CD1c-positive myeloid dendritic cell (primary cell): ENCODE results near the gene MRPL53.
A peak's percentile ranks its signal among the peaks of the same experiment; 100 is the strongest.

Source experiments
- DNase-seq: peaks from one replicate; pipeline ENCODE4 v3.0.0-alpha.2; 2016; ENCODE audit errors: extremely low spot score

Gene MRPL53

DNA sequence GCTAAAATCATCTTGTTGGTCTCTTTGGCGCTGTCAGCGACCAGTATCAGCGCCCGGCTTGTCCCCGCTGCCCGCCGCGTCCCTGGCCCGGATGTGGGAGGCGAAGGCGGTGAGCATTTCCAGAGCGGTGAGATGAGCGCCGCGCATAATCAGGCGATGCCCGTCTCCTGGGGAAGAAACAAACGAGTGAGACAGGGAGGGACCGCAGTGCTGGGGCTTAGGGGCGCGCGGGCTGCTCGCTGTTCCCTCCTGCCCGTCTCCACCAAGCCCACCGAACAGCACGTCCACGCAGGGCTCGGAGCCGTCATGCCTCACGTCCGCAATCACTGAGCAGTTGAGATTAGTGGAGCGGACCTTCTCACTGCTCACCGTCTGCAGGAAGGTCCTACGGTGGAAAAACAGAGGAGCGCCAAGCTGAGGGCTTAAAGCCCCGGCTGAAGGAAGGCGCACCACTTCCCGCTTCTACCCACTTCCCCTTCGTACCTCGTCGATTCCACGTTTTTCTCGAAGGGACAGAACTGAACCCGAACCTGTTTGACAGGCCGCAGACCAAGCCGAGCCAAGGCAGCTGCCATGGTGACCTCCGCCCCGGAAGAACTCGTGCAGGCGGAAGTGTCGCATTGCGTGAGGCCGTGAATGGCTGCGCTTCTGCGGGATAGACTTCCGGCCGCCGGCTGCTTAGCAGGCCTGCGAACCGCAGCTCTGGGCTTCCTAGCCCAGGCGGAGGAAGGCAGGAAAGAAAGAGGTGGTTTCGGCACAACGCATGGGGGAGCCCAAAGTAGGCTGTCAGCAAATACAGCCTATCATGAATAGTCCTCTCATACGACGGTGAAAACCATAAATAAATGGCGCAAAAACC, at the start of gene MRPL53:
MRPL53 (minus strand) TSS at position 595 of the 859 bp plus-strand sequence; CDS start at position 575, 20 bp downstream.
- peak; percentile 96 for DNase-seq

GRCh38 chr2:74516650-74517049, 44.2 kb upstream of the MRPL53 start:
- no peak for DNase-seq

- DNase-seq = peak; percentile 63
These were observed 43.6 kb upstream of the MRPL53 start for GRCh38 chr2:74515981-74516633.

DNA sequence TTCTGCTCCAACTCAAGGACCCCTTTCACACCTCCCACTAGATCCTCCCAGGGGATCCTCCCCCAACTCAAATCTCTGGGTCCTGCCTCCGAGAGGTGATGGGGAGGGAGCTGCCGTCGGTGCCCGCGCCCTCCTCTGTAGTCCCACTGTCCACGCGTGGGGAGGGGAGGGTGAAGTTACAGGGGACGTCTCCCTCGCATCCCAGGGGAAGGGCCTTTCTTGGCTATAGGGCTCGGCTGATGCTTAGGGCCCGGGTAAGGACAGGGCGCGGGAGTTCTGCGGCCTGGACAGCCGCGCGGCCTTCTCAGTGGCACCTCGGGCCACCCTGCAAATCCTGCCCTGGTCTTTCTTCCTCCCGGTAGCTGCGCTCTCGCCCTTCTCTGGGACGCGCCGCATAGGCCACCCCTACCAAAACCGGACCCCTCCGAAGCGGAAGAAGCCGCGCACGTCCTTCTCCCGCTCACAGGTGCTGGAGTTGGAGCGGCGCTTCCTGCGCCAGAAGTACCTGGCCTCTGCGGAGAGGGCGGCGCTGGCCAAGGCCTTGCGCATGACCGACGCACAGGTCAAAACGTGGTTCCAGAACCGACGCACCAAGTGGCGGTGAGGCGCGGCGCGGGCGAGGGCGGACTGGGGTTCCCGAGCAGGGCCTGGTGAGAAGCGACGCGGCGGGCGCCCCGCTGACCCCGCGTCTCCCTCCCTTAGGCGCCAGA, 42.9 kb upstream of the MRPL53 start:
- DNase-seq = no peak

GRCh38 chr2:74514368-74515270, 42.1 kb upstream of the MRPL53 start, which contains the start of gene TLX2:
Gene TLX2 (plus strand): TSS chr2:74514450. CDS start chr2:74514807, 357 bp downstream.
- DNase-seq = no peak

GRCh38 chr2:74513605-74514367, 41.3 kb upstream of the MRPL53 start:
- no peak for DNase-seq

DNA sequence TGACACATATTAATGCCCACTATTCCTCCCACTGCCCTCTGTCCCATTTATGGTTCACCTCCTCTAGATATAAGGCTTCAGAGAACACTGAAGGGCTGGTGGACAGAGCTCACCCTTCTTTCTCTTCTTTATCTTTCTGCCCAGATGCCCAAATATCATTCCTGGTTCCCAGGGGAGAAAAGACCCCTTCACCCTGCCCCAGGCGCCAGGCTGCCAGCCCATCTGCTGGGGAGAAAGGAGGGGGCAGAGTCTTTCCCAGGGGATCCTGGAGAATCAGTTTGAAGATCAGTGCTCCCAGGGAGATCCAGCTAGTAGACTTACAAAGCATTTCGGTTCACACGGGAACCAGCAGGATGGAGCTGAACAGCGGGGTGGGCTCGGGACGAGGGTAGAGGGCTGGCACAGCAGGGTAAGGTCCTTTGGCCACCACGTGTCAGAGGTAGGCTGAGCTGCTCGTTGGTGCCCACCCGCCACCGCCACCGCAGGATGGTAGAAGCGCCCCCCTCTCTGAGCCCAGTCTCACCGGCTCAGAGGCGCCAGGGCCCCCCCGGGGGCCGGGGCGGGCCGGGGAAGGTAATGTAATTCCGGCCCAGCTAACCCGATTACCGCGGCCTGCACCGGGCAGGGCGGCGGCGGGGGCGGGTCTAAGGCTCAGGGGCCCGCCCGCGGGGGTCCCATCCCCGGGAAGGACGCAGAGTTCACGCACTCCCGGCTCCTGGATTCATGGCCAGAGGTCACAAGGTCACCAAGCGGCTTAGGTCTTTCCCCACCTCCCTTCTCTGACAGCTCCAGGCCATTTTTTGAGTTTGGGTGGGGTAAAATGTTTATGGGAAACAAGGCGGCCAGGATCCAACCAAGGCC, 40.5 kb upstream of the MRPL53 start:
- no peak for DNase-seq

DNA sequence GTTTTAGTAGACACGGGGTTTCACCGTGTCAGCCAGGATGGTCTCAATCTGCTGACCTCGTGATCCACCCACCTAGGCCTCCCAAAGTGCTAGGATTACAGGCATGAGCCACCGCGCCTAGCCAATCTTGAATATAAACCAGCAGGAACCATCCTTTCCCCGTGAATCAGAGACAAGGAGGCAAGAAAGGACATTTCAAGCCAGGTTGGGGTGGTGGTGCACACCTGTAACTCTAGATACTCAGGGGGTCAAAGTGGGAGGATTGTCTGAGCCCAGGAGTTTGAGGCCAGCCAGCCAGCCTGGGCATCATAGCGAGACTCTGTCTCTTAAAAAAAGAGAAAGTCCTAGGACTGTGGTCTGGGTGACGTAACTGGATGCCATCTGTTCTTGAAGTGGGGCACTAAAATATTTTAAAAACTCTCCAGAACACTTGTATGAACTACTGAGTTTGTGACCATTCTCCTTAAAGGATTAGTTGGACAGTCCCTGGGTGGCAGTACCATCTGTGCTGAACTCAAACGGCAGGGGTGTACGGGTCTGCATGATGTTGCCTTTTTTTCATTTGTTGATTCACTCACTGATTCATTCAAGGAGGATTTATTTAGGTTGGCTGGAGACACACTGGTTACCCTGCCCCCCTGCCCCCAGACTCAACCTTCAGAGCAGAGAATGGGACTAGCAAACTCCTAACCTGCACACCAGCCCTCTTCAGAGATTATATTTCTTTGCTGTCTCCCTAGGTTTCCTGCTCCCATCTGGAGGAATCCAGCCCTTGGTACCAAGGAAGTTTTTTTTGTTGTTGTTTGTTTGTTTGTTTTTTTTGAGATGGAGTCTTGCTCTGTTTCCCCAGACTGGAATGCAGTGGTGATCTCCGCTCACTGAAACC, 38.9 kb upstream of the MRPL53 start:
- DNase-seq = no peak

- no peak for DNase-seq
These were observed 37.8 kb upstream of the MRPL53 start for GRCh38 chr2:74510272-74510671.

DNA sequence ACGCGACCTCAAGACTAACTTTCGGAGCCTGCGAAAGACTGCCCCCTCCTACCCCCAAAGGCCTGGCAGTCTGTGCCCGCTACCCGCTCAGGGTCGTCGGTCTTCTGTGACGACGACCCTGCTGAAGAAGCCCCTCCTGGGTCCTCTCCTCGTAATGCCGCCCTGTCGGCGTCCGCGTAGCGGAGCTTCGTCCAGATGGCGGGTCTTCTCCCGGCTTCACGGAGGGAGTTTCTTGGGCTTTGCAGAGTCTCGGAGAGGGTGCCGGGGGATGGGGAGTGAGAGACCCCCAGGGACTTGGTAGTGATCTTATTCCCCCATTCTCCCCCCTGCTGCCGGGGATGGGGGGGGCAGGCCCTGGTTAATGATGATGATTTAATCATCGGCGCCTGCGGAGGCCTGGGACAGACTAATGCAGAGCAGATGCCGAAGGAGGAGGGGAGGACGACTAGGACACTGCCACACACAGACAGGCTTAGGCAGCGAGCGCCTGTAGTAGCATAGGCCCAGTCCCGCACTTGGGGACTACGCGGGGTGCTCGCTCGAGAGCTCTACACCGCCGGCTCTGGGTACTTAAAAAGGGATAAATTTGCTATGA, 35.5 kb upstream of the MRPL53 start:
- DNase-seq = no peak

- peak; percentile 98 for DNase-seq
These were observed 34.9 kb upstream of the MRPL53 start, which contains the start of gene PCGF1 for GRCh38 chr2:74507145-74507925. Gene PCGF1 (minus strand): TSS chr2:74507695. CDS start chr2:74507668, 27 bp downstream.

DNA sequence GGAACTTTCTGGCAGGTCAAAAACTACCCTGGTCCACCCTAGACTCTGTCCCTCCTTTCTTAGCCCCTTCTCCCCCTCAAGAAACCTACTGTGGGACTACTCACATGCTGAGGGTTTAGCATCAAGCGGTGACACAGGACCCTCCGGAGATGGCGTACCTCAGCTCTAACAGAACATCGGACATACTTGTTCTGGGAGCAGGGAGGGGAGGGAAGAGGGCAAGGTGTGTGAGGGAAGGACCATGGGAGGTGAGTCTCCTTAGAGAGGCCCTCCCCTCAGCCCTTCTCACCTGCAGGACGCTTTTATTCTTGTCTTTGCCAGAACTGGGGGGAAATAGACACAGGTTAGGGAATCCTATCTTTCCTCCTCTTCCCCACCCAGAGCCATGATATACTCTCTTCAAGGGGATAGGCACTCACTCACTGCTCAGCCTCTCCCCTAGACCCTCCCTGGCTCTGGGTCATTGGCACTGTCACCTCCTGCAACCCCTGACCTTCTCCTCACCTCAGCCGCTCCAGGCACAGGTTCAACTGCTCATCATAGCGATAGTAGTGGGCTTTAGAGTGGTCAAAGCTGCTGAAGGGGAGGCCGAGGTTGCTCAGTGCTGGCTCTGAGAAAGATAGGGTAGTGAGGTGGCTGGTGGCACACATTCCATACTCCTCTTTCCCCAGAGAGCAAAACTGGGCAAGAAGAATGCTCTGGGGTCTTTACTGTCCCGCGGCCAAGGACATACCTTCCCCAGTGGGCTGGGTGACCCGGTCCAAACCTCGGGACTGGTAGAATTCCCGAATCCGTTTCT, 33.2 kb upstream of the MRPL53 start:
- no peak for DNase-seq

DNA sequence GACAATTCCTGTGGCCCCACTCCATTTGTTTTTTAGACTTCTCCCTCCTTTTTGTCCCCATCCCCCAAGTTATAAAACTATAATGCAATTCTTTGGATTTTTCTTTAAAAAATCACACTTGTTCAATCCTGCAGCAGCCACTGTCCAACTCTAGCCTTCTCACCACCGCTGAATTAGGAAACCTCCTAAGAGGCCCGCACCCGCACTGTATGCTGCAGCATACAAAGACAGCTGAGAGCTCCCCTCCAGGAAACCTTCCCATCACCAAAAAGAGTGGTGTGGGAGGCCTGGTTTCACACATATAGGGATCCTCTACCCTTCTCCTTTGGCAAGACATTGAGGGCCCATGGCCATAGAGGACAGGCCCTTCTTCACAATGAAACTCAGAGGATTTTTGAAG, 32.1 kb upstream of the MRPL53 start:
- no peak for DNase-seq

- no peak for DNase-seq
These were observed 31.3 kb upstream of the MRPL53 start for GRCh38 chr2:74503506-74504475.
